ENCODE results near the gene FGFRL1.

GRCh38 chr4:963276-964225 is 47.9 kb upstream of the FGFRL1 start:
- TF ChIP-seq CTCF (optimal IDR thresholded peaks at IDR 0.05 in 1 of 3, IDR thresholded peaks at IDR 0.05 in 1 of 3, conservative IDR thresholded peaks at IDR 0.05 in 1 of 3; ENCODE audit: extremely low read depth in 1 of 3, insufficient read depth in 2 of 3, low read length in 3 of 3) (no peak), EZH2 (IDR thresholded peaks at IDR 0.05; ENCODE audit: low read length) (no peak)

Measured in keratinocyte (primary cell).